Epidermal melanocyte (primary cell): Measurements from ENCODE around the gene STXBP2.

Experiments used
- DNase-seq: peaks from one replicate; pipeline ENCODE4 v3.0.0; 2011; ENCODE audit warnings: low spot score; ENCODE audit not compliant: insufficient read length

Gene STXBP2

DNA sequence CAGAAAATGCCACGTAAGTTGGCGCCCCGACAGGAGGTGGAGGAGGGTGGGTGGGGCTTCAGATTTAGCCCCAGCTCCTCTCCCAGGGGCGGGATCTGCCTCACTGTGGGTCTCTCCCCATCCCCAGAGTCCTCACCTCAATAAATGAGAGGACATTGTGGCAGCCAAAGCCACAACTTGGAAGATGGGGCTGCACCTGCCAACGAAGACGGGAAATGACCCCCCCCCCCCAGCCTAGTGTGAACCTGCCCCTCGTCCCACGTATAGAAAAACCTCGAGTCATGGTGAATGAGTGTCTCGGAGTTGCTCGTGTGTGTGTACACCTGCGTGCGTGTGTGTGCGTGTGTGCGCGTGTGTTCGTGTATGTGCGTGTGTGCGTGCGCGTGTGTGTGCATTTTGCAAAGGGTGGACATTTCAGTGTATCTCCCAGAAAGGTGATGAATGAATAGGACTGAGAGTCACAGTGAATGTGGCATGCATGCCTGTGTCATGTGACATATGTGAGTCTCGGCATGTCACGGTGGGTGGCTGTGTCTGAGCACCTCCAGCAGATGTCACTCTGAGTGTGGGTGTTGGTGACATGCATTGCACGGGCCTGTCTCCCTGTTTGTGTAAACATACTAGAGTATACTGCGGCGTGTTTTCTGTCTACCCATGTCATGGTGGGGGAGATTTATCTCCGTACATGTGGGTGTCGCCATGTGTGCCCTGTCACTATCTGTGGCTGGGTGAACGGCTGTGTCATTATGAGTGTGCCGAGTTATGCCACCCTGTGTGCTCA, 42.3 kb downstream of the STXBP2 start:
- no peak for DNase-seq

GRCh38 chr19:7679771-7680605, 43.1 kb downstream of the STXBP2 start:
- DNase-seq, result no peak

GRCh38 chr19:7680606-7681339, 43.9 kb downstream of the STXBP2 start, which contains the start of gene TRAPPC5:
Gene TRAPPC5 (plus strand): TSS chr19:7680833. CDS start chr19:7682254, 1,421 bp downstream.
- peak; percentile 92 for DNase-seq

GRCh38 chr19:7681340-7682174, 44.6 kb downstream of the STXBP2 start:
- peak; percentile 89 for DNase-seq

GRCh38 chr19:7682175-7682855, 45.4 kb downstream of the STXBP2 start:
- no peak for DNase-seq

DNA sequence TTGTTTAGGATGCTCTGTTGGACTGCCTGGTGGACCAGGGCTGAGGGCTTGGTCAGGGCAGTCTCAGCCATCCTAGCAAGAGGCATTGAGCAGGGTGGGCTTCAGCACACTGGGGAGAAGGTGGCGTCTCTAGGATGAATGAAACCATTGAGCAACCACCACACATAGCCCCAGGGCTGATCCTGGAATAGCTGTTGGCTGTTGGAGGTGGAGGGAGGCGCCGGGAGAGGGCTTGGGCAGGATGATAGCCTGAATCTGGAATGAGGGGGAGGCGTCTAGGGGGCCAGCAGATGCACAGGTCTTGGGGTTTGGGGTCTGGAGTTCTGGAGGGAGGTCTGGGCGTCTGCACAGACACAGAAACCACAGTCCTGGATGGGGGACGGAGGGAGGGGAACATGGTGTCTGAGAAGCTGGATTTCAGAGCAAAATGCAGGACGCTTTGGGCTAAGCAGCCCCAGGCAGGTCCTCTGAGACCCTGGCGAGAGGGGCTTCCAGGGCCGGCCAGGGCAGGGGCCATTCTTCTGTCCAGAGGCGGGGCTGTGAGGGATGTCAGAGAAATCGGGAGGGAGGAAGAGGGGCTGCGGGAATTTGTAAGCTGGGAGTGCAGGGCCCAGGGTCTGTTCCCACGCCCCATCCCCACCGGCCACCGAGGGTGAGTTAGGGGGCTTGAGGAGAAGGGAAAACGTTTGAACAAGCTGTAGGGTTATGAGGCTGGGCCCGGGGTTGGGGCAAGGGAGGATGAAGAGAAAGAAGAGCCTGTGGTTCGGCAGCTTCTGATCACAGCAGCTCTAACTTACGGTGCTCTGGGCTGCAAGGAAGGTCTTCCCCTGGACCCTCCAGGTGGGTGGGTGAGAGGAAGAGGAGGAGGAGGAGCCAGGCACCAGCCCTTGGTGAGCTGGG, 48.9 kb downstream of the STXBP2 start:
- no peak for DNase-seq

GRCh38 chr19:7687177-7687576, 50.3 kb downstream of the STXBP2 start:
- no peak for DNase-seq

DNA sequence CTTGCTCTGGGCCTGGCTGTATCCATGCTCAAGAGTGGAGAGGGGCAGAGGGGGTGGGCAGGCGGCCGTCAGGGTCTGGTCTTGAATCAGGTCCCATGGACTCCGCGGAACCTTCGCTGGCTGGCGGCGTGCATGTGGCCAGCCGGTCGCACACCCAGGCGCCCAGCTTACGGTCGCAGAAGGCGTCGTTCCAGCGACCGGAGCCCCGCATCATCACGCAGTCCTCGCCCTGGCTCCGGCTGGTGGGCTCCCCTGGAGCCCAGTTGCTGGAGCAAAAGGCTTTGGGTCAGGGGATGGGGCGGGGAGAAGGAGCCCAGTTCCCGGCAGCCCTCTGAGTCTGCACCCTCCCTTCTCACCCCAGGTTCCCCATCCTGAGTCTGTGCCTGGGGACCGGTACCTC, 52.3 kb downstream of the STXBP2 start:
- no peak for DNase-seq

- no peak for DNase-seq
These were observed 53.9 kb downstream of the STXBP2 start for GRCh38 chr19:7690779-7691258.

- no peak for DNase-seq
These were observed 54.6 kb downstream of the STXBP2 start for GRCh38 chr19:7691497-7691896.

- no peak for DNase-seq
These were observed 55.6 kb downstream of the STXBP2 start for GRCh38 chr19:7692417-7693088.

DNA sequence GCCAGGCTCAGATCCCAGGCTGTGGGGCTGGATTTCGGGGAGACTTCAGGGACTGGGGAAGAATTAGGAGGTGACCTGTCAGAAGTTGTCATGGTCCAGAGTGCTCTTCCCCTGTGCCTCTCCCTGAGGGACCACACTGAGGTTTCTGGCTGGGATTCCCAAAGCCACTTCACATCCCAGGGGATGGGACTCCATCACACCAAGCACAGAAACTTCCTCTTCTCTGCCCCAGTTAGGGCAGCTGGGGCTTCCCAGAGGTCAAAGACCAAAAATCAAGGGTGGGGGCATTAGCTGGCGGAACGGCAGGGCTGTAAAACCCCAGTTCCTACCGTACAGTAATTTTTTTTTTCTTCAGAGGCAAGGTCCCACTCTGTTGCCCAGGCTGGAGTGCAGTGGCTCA, 57.6 kb downstream of the STXBP2 start:
- DNase-seq, result no peak
